ENCODE measurements around the gene SF3B1.

GRCh38 chr2:197377670-197378069 lies 57.2 kb downstream of the SF3B1 start:
- TF ChIP-seq CTCF (IDR thresholded peaks at IDR 0.05; ENCODE audit: borderline replicate concordance, extremely low read depth, low read length, poor library complexity, severe bottlenecking) (no peak), EZH2 (IDR thresholded peaks at IDR 0.05; ENCODE audit: borderline replicate concordance, low read depth, low read length, severe bottlenecking) (no peak)
